ENCODE results near the gene RBM20.
"Not testable (repeated sequence)": the region's sequence is repeated elsewhere in the genome, so short reads cannot be mapped to it uniquely, and the experiment has no call there.

RBM20 gene

GRCh38 chr10:110679486-110680272 lies 35.5 kb downstream of the RBM20 start:
- no peak for DNase-seq

DNA sequence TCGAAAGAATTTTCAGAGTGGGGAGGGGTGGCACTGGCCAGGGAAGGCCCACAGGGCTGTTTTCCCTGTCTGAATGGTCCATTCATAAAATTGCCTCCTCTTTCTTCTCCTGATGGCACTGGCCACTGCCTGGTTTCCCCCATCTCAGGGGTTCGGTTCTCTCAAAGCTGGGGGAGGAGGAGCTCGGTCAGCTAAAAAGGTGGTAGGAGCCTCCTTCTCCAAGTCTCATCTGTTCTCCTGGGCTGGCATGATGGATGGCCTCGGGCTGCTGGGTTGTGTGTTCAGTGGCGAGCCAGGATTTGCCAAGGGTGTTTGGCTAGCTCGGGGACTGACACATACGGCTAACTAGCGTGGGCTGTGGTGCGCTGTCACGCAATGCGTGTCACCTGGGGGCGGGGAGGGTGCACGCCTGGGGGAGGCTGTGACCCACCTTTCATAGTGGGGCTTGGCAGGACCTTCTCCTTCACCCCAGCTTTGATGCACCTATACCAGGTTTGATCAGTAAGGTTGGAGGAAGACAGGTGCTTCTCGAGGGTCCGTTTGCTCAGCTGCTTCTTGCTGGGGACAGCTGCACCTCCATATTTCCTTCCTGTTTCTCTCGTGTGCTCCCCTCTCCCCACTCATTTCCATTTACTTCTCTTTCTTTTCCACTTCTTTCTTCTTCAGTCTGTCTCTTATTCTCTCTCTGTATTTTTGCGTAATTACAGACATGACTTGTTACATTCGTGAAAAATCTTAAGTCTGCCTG lies 36.3 kb downstream of the RBM20 start:
- no peak for DNase-seq

DNA sequence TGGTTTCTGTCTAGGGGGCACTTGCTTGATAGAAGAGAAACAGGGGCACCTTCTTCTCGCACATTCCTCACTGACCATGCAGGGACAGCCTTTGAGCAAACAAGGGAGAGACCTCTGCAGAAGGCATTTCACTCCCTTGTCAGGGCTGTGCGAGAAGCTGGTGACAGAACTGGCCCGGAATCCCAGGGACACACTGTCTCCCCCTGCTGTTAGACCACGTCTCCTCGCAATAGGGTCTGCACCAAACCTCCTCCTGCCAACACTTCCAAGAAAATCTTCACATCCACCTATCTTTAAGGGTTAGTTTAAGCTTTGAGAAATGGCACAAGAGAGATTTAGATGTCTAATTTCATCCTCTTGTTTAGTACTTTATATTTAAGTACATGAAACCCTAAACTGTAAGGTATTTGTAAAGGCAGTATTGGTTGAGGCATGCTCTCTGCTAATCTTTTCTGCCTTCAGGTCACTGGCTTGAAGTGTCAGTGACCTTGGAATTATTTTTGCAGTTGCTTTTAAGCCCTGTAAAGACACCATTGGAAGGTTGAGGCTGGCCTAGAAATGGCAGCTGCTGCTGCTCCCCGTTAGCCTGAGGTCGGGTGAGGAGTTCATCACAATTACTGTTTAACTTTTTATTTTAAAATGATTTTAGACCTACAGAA lies 37.0 kb downstream of the RBM20 start:
- DNase-seq: peak; percentile 2

- no peak for DNase-seq
Observed at GRCh38 chr10:110682348-110682747, 38.2 kb downstream of the RBM20 start.

- DNase-seq: no peak
Observed at GRCh38 chr10:110684800-110685446, 40.8 kb downstream of the RBM20 start.

GRCh38 chr10:110686047-110686446 lies 41.9 kb downstream of the RBM20 start:
- DNase-seq: no peak

DNA sequence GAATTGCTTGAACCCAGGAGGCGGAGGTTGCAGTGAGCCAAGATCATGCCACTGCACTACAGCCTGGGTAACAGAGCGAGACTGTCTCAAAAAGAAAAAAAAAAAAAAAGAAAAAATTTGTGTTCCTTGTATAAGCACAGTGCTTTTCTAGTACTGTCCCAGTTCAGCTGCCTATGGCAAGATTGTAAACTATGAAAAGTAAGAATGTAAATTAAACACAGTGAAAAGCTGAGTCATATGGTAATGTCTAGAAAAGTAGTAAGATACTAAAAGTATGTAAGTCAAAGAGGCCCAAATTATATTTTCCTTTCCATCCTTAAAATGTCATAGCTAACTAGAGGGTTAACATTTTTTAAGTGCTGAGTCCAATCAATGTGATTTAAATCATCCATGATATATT lies 42.8 kb downstream of the RBM20 start:
- DNase-seq: no peak

DNA sequence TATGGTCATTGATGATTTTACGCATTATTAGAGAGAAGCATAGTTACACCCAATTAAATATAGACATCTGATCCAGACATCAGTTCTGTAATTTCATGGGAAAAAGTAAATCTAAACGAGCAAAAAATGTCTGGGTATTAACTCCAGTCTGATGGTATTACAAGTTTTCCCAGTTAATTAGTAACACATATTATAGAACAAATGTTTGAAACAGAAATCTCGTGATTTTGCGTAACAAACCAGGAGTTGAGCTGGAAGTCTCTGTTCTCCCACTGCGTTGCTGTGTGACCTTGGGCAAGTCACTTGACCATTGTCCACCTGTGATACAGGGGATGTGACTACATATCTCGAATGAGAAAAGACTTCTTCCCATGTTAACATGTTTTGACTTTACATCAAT lies 43.3 kb downstream of the RBM20 start:
- no peak for DNase-seq

DNA sequence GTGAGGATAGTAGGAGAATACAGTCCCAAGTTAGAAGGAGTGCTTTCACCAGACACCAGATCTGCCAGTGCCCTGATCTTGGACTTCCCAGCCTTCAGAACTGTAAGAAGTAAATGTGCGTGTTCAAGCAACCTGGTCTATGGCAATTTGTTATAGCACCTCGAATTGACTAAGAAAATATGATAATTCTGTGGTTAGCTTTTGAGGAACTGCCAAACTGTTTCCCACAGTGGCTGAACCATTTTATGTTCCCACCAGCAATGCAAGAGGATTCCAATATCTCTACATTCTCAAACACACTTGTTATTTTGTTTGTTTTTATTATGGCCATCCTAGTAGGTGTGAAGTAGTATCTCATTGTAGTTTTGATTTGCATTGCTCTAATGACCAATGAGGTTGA lies 47.0 kb downstream of the RBM20 start:
- no peak for DNase-seq

DNA sequence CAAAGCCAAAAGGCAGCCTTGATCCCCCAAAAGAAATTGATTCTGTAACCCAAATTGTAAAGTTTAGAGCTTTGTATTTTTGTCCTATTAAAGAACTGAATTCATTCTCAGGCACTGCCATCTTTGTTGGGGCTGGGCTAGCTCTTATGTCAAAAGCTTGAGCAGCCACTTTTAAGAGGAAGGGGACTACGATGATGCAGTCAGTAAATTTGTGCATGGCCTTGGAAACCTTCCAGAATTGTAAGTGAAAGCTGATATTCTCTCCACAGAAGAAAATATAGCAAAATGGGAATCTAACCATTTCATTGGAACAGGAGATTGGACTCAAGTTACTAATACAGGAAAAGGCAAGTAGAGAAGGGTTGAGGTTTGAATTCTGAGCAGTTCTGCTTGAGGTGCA lies 50.1 kb downstream of the RBM20 start:
- no peak for DNase-seq

GRCh38 chr10:110694820-110695538 lies 50.8 kb downstream of the RBM20 start:
- no peak for DNase-seq

- no peak for DNase-seq
Observed at GRCh38 chr10:110695539-110695886, 51.4 kb downstream of the RBM20 start.

GRCh38 chr10:110696436-110696835 lies 52.3 kb downstream of the RBM20 start:
- no peak for DNase-seq

GRCh38 chr10:110698340-110698739 lies 54.2 kb downstream of the RBM20 start:
- no peak for DNase-seq

- no peak for DNase-seq
Observed at GRCh38 chr10:110698782-110699201, 54.7 kb downstream of the RBM20 start.

DNA sequence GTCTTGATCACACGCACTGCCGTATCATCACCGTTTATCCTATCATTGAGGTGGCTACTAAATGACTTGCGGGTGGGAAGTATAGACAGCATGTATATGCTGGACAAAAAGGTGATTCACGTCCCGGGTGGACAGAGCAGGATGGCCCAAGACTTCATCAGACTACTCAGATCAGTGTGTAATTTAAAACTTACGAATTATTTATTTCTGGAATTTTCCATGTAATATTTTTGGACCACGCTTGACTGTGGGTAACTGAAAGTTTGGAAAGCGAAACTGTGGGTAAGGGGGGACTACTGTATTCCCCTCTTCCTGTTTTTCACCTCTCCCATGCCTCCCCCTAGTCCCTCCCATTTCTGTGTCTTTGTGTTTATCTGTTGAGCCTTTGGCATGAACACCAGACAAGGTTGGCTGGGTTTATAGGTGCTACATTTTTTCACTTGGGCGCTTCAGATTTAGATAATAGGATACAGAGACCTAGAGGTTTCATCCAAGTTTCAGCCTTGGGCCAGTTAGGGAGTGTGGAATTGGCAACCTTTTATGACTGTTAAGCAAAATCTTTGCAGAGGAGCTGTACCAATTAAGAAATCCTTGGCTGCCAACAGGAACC lies 55.8 kb downstream of the RBM20 start:
- DNase-seq: no peak

- DNase-seq: no peak
Observed at GRCh38 chr10:110700947-110701616, 56.9 kb downstream of the RBM20 start.

GRCh38 chr10:110701617-110701971 lies 57.5 kb downstream of the RBM20 start:
- no peak for DNase-seq

GRCh38 chr10:110704070-110704469 lies 59.9 kb downstream of the RBM20 start:
- no peak for DNase-seq

DNA sequence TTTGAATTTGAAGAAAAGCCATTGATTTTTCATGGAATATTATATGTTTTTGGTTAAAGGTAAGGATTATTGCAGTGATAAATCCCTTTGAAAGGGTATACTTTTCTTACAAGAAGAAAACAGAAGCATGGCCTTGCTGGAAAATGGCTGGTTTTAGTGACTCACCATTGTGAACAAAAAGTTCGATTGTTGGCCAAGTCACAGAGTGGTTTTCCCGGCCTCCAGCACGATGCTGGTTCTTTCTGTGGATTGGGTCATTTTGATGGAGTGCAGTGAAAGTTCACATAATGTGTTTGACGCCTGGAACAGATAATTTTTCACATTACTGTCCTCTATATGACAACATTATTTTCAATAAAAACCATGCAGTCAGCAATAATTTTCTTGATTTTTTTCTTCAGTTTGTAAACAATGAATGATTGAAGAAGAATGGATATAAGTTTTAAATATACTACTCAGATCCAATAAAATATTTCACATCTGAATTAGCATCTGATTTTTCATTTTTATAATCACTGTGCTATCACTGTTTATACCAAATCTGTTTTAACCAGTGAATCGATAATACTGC lies 60.9 kb downstream of the RBM20 start:
- no peak for DNase-seq

GRCh38 chr10:110705596-110705995 lies 61.5 kb downstream of the RBM20 start:
- not testable (repeated sequence) for DNase-seq
